HUES64 (cell line): ENCODE data around the gene KYAT1.
"Not testable (repeated sequence)": the region's sequence is repeated elsewhere in the genome, so short reads cannot be mapped to it uniquely, and the experiment has no call there.

ENCODE experiments used
- H3K27ac ChIP-seq: 2 replicates; pipeline ENCODE4 v1.7.0; 2013; ENCODE audit warnings: low read depth, low read length, inconsistent platforms
- H3K27me3 ChIP-seq: 2 replicates; pipeline ENCODE4 v1.6.1; 2013; ENCODE audit warnings: mild to moderate bottlenecking, low read length; ENCODE audit not compliant: insufficient read depth
- H3K36me3 ChIP-seq: 2 replicates; pipeline ENCODE4 v1.6.1; 2013; ENCODE audit warnings: mild to moderate bottlenecking, low read length; ENCODE audit not compliant: insufficient read depth
- H3K4me1 ChIP-seq: 2 replicates; pipeline ENCODE4 v1.6.1; 2013; ENCODE audit warnings: mild to moderate bottlenecking, low read length, moderate library complexity; ENCODE audit not compliant: insufficient read depth
- H3K4me3 ChIP-seq: 2 replicates; pipeline ENCODE4 v1.5.1; 2013; ENCODE audit warnings: mild to moderate bottlenecking, low read length, moderate library complexity
- H3K9ac ChIP-seq: 2 replicates; pipeline ENCODE4 v1.6.1; 2013; ENCODE audit warnings: mild to moderate bottlenecking, low read depth, low read length
- H3K9me3 ChIP-seq: 2 replicates; pipeline ENCODE4 v1.6.1; 2013; ENCODE audit warnings: low read depth, low read length; ENCODE audit not compliant: insufficient read depth
- WGBS: fragments of 150-250, 120-280 bp; methylation state at CpG from one replicate; pipeline ENCODE4 v1.1.7; 2013; ENCODE audit warnings: missing lambda C conversion rate; 5-methylcytosine and 5-hydroxymethylcytosine counted together

KYAT1 gene

DNA sequence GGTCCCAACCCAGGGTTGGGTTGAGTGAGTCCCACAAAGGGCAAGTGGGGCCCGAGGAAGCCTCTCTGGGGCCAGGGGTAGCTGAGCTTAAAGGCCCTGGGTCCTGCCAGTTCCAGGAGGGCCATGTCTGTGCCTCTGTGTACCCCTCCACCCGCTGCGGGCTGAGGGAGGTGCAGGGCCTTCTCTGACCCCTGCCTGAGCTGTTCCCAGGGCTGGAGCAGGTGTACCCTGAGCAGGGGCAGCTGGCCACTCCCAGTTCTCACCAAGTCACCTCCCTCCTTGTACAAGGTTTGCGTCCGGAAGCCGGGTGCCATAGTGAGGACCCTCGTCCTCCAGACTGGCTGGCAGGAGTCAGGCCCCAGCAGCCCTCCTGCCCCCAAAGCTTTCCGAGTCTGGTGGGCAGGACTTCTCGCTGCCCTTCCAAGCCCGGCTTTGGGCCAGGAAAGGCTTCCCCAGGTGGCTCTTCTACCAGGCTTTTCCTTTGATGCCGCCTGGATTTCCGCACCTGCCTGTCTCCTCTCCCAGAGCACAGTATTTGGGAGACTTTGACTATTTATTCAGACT, 72.6 kb downstream of the KYAT1 start:
- Histone ChIP-seq H3K4me3 (no peak overlapping the region), H3K4me1 (no peaks in the 10 kb centered on the region), H3K27me3 (no peaks in the 10 kb centered on the region), H3K27ac (no peak overlapping the region), H3K36me3 (peaks cover 31% of the 10 kb centered on the region), H3K9ac (no peak overlapping the region), H3K9me3 (no peaks in the 10 kb centered on the region)
- WGBS = 96% methylated on average over 12 of the region's 12 CpGs

DNA sequence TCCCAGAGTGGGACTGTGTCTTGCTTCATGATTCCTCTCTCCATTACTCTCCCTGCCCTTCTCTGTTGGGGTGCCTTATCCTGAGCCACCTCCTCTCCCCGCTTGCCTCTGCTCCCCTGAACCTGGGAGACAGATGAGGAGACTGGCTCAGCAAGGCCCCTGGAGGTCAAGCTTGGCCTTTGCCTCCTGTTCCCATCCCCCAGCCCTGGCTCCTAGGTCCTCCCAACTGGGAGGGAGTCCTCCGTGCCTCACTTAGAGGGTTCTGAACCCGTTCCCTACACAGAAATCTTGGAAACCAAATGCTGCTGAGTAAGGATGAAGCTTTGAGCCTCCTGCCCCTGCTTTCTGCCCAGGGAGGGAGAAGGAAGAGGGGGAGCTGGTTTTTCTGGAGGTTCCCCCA, 73.2 kb downstream of the KYAT1 start:
- Histone ChIP-seq H3K9ac (no peak overlapping the region), H3K9me3 (no peaks in the 10 kb centered on the region), H3K27ac (no peak overlapping the region), H3K36me3 (peaks cover 36% of the 10 kb centered on the region), H3K4me3 (no peak overlapping the region), H3K27me3 (no peaks in the 10 kb centered on the region), H3K4me1 (no peaks in the 10 kb centered on the region)
- 95% methylated on average over 3 of the region's 3 CpGs for WGBS

DNA sequence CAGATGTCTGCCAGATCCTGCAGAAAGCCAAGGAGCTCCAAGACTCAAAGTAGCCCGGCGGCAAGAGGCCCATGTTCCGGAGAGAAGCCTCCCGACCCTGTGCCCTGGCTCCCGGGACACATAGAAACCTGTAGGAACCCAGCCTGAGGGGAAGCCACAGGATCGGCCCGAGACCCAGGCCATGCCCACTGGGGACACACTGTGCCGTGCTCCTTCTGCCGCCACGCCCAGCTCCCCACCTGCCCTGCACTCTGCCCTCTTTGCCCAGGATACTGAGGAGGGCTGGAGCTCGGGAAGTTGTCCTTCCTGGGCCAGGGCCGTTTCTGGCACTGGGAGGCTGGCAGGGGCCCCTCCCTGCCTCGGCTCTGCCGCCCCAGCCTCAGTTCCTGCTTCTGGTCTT, 73.9 kb downstream of the KYAT1 start:
- peaks cover 44% of the 10 kb centered on the region for H3K36me3 ChIP-seq
- no peak overlapping the region for H3K27ac ChIP-seq
- H3K4me1 ChIP-seq = no peaks in the 10 kb centered on the region
- no peak overlapping the region for H3K9ac ChIP-seq
- no peaks in the 10 kb centered on the region for H3K9me3 ChIP-seq
- no peak overlapping the region for H3K4me3 ChIP-seq
- WGBS = 88% methylated on average over 14 of the region's 14 CpGs
- no peaks in the 10 kb centered on the region for H3K27me3 ChIP-seq

DNA sequence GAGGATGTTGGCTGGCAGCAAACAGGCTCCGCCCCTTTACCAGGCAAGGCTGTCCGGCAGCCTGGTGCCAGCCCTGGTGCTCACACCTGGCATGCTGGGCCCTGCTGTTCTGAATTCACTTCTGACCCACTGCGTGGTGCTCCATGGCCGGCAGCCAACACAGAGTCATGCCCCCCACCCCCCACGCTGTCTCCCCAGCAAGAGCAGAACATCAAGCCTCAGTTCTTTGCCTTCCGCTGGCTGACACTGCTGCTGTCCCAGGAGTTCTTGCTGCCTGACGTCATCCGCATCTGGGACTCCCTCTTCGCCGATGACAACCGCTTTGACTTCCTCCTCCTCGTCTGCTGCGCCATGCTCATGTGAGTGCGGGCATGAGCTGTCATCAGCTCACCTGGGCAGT, 76.1 kb downstream of the KYAT1 start:
- no peak overlapping the region for H3K27ac ChIP-seq
- no peak overlapping the region for H3K9ac ChIP-seq
- no peak overlapping the region for H3K4me3 ChIP-seq
- no peaks in the 10 kb centered on the region for H3K27me3 ChIP-seq
- no peaks in the 10 kb centered on the region for H3K4me1 ChIP-seq
- H3K36me3 ChIP-seq = peaks cover 55% of the 10 kb centered on the region
- no peaks in the 10 kb centered on the region for H3K9me3 ChIP-seq
- 93% methylated on average over 14 of the region's 14 CpGs for WGBS

DNA sequence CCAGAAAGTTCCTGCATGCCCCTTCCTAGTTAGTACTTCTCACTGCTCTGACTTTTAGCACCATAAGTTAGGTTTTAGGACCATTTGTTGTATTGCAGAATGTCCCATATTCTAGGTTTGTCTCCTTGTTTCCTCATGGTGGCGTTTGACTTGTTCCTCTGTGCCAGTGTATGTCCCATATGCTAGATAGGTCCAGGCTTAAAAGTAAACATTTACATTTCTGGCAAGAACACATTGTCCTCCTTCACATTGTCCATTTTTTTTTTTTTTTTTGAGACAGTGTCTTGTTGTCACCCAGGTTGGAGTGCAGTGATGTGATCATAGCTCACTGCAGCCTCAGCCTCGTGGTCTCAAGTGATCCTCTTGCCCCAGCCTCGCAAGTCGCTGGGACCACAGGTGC, 79.3 kb downstream of the KYAT1 start:
- H3K9ac ChIP-seq = no peak overlapping the region
- H3K9me3 ChIP-seq = no peaks in the 10 kb centered on the region
- H3K4me3 ChIP-seq = no peak overlapping the region
- H3K27me3 ChIP-seq = no peaks in the 10 kb centered on the region
- no peaks in the 10 kb centered on the region for H3K4me1 ChIP-seq
- H3K36me3 ChIP-seq = peaks cover 71% of the 10 kb centered on the region
- 93% methylated on average over 4 of the region's 4 CpGs for WGBS
- H3K27ac ChIP-seq = no peak overlapping the region

DNA sequence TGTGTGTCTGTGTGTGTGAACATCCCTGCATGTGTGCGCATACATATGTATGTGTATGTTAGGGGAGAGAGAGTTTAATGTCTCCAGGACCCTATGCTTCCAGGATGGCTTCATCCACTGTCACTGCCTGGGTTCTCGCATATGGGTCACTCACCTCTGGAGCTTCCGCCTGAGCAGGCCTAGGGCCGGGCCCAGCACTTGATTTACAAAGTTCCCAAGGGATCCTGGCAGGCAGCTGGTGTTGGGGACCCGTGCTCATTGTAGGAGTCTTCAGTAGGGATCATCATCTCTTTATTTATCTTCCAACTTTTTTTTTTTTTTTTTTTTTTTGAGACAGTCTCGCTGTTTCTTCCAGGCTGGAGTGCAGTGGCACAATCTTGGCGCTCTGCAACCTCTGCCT, 81.7 kb downstream of the KYAT1 start:
- 98% methylated on average over 7 of the region's 7 CpGs for WGBS
- no peaks in the 10 kb centered on the region for H3K4me1 ChIP-seq
- H3K36me3 ChIP-seq = peaks cover 60% of the 10 kb centered on the region
- no peak overlapping the region for H3K9ac ChIP-seq
- no peak overlapping the region for H3K4me3 ChIP-seq
- no peak overlapping the region for H3K27ac ChIP-seq
- H3K27me3 ChIP-seq = no peaks in the 10 kb centered on the region
- H3K9me3 ChIP-seq = no peaks in the 10 kb centered on the region

DNA sequence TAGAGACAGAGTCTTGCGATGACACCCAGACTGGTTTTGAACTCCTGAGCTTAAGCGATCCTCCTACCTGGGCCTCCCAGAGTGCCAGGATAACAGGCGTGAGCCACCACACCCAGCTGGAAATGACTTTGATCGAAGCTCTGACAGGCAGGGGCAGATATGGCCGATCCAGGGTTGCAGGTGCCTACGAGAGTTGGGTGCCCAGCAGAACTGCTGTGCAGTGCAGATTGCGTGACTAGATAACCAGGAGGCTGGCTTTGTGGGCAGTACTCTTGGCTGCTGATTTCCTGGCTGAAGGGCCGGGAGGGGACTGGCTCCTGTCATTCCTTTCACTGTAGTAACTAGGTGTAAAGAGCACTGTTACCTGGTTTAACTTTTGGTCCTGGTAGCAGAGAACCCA, 82.9 kb downstream of the KYAT1 start:
- no peaks in the 10 kb centered on the region for H3K4me1 ChIP-seq
- peaks cover 65% of the 10 kb centered on the region for H3K36me3 ChIP-seq
- no peaks in the 10 kb centered on the region for H3K27me3 ChIP-seq
- H3K9ac ChIP-seq = no peak overlapping the region
- no peak overlapping the region for H3K4me3 ChIP-seq
- no peaks in the 10 kb centered on the region for H3K9me3 ChIP-seq
- WGBS = 89% methylated on average over 8 of the region's 8 CpGs
- no peak overlapping the region for H3K27ac ChIP-seq

DNA sequence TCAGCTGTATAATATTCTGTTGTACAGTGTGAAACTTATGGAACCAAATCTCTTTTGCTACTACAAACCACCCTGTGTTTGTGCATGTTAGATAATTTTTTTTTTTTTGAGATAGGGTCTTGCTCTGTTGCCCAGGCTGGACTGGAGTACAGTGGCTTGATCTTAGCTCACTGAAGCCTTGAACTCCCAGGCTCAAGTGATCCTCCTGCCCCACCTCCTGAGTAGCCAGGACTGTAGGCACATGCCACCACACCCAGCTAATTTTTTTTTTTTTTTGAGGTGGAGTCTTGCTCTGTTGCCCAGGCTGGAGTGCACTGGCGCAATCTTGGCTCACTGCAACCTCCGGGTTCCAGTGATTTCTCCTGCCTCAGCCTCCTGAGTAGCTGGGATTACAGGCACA, 86.8 kb downstream of the KYAT1 start:
- not testable (repeated sequence) for H3K4me3 ChIP-seq
- WGBS = 45% methylated on average over 2 of the region's 2 CpGs

DNA sequence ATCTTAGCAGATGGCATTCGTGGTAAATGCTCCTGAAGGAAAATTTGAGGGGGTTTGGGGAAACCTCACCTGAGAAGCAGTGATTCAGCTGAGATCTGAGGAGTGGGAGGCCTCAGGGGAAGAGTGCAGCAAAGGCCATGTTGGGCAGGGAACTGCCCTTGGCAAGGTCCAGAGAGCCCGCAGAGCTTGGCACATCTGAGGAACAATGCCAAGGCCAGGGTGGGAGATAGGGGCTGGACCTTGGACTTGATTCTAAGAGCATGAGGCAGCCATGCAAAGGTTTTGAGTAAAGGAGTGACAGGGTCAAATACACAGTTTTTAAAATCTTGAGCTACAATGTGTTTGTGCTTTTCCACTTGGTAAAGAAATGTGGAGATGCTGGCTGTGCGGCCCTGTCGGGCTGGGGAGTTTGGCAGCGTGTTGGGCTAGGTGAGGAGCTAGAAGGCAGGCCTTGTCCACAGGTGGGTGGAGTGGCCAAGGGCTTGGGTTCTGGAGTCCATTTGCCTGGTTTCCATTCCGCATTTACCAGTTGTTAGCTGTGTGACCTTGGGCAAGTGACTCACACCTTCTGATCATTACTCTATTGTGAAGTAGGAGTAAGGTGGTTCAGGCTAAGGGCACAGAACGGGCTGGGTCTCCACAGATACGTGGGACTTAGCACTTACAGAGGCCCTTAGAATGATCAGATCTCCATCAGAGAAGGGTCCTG, 88.6 kb downstream of the KYAT1 start:
- Histone ChIP-seq H3K36me3 (peaks cover 61% of the 10 kb centered on the region), H3K4me3 (no peak overlapping the region)
- 95% methylated on average over 8 of the region's 8 CpGs for WGBS

More for the DNA sequence above, 86.8 kb downstream of the KYAT1 start:
- H3K27me3 ChIP-seq, H3K9ac ChIP-seq, H3K9me3 ChIP-seq, H3K4me1 ChIP-seq, H3K27ac ChIP-seq: not testable (repeated sequence)
- H3K36me3 ChIP-seq = peaks cover 72% of the 10 kb centered on the region

DNA sequence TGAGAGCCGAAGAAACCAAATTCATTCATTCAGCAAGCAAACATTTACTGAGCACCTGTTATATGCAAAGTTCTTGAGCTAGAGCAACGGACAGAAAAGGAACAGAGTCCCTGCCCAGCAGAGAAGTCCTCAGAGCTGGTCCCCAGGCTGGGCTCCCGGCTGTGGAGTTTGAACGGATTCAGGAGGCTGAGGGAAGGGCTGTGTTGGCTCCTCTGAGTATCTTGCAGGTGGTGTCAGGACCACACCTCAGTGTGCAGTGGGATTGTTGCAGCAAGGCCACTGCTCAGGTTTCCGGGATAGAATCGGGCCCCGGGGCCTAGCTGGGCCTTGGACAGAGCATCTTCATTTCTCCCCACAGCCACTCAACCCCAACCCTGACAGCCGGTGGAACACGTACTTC, 89.6 kb downstream of the KYAT1 start:
- 96% methylated on average over 9 of the region's 9 CpGs for WGBS
- no peak overlapping the region for H3K9ac ChIP-seq
- H3K4me1 ChIP-seq = peaks cover 7% of the 10 kb centered on the region; the same call in 1 of the 2 replicates
- no peak overlapping the region for H3K27ac ChIP-seq
- no peaks in the 10 kb centered on the region for H3K27me3 ChIP-seq
- no peaks in the 10 kb centered on the region for H3K9me3 ChIP-seq
- no peak overlapping the region for H3K4me3 ChIP-seq
- peaks cover 53% of the 10 kb centered on the region for H3K36me3 ChIP-seq

More for the DNA sequence above, 88.6 kb downstream of the KYAT1 start:
- Histone ChIP-seq H3K27me3 (no peaks in the 10 kb centered on the region), H3K4me1 (peaks cover 2% of the 10 kb centered on the region; the same call in 1 of the 2 replicates), H3K27ac (no peak overlapping the region), H3K9me3 (no peaks in the 10 kb centered on the region), H3K9ac (no peak overlapping the region)

DNA sequence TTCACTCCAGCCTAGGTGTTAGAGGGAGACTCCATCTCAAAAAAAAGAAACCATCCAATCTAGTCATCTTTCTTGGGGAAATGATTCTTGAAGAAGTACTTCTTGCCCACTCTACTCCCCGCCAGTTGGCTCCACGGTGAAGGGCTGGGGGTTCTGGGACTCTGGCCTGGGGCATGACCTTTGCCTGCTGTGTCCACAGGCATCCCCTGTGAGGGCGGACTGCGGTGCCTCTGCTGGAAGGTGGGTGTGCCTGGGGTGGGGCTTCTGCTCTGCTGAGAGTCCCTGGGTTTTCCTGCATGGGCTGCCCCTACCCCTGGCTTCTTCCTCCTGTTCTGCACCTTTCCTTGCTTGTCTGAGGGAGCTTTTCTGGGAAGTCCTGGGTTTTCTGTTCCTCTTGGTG, 91.2 kb downstream of the KYAT1 start:
- Histone ChIP-seq H3K9me3 (no peaks in the 10 kb centered on the region), H3K4me3 (no peak overlapping the region), H3K36me3 (peaks cover 49% of the 10 kb centered on the region), H3K27me3 (no peaks in the 10 kb centered on the region), H3K4me1 (peaks cover 7% of the 10 kb centered on the region; the same call in 1 of the 2 replicates), H3K9ac (no peak overlapping the region), H3K27ac (no peak overlapping the region)
- 89% methylated on average over 4 of the region's 4 CpGs for WGBS
